CD4-positive, alpha-beta T cell (primary cell): ENCODE results near the gene ZNF467. TPM values are rescaled to one million over a fixed set of nuclear protein-coding genes. Genes with fewer than 3 reads are reported as not detected.

Experiments
- ATAC-seq: fragments of 200-7000 bp; cut with Tn5 transposase; one replicate; pipeline ENCODE4 v1.10.0; 2022; ENCODE audit warnings: mild to moderate bottlenecking; ENCODE audit not compliant: poor library complexity
- CTCF ChIA-PET: fragments of 350-600 bp; sonication (Branson Sonifier 250); formaldehyde crosslinking; loops from one replicate; lab custom pipeline; 2021; ENCODE audit warnings: antibody characterized with exemption, inconsistent platforms; lab: Charles Lee
- POLR2A ChIA-PET: fragments of 350-600 bp; sonication (Branson Sonifier 250); formaldehyde crosslinking; loops from one replicate; lab custom pipeline; 2021; ENCODE audit warnings: antibody characterized with exemption, inconsistent platforms; lab: Charles Lee
- DNase-seq, 14 experiments: peaks; one replicate each; pipeline ENCODE4 v3.0.0-alpha.2; 2013 to 2020; ENCODE audit warnings: mixed read lengths in 2 of 14
- H3K27ac ChIP-seq, 2 donors: one replicate each; pipeline versions ENCODE4 v1.5.1 to v1.7.0; 2013; ENCODE audit warnings: low read length in 2 of 2, low read depth in 1 of 2, mild to moderate bottlenecking in 1 of 2
- H3K27me3 ChIP-seq, 2 experiments: 1 replicate in 1 of 2; 2 replicates in 1 of 2; pipeline versions ENCODE4 v1.6.1 to v1.7.0; 2013; ENCODE audit warnings: low read length in 2 of 2, control low read depth in 1 of 2, mild to moderate bottlenecking in 1 of 2, moderate library complexity in 1 of 2; ENCODE audit not compliant: insufficient read depth in 2 of 2, control insufficient read depth in 1 of 2
- H3K36me3 ChIP-seq: one replicate; pipeline ENCODE4 v1.6.1; 2013; ENCODE audit warnings: low read length, control low read depth; ENCODE audit not compliant: insufficient read depth
- H3K4me1 ChIP-seq: one replicate; pipeline ENCODE4 v1.6.1; 2013; ENCODE audit warnings: low read length, control low read depth; ENCODE audit not compliant: insufficient read depth
- H3K4me3 ChIP-seq: one replicate; pipeline ENCODE4 v1.5.1; 2013; ENCODE audit warnings: mild to moderate bottlenecking, low read length, moderate library complexity
- H3K9me3 ChIP-seq, 2 experiments: 1 replicate in 1 of 2; 2 replicates in 1 of 2; pipeline versions ENCODE4 v1.6.1 to v1.7.0; 2013; ENCODE audit warnings: low read length in 2 of 2, mild to moderate bottlenecking in 2 of 2, control low read depth in 1 of 2, moderate library complexity in 1 of 2; ENCODE audit not compliant: control insufficient read depth in 1 of 2, insufficient read depth in 1 of 2
- H3K27ac Mint-ChIP-seq: one replicate; pipeline ENCODE4 v1.8.0; 2020; ENCODE audit warnings: mixed read lengths
- H3K27me3 Mint-ChIP-seq: one replicate; pipeline ENCODE4 v1.8.0; 2021; ENCODE audit warnings: mixed read lengths
- H3K36me3 Mint-ChIP-seq: one replicate; pipeline ENCODE4 v1.8.0; 2021; ENCODE audit warnings: low read depth, mixed read lengths
- H3K4me1 Mint-ChIP-seq: one replicate; pipeline ENCODE4 v1.8.0; 2021; ENCODE audit warnings: low read depth, mixed read lengths
- H3K4me3 Mint-ChIP-seq: one replicate; pipeline ENCODE4 v1.8.0; 2020; ENCODE audit warnings: mild to moderate bottlenecking, mixed read lengths
- H3K9me3 Mint-ChIP-seq: one replicate; pipeline ENCODE4 v1.8.0; 2020; ENCODE audit warnings: mixed read lengths
- CTCF ChIP-seq: fragments of 200-600 bp; IDR thresholded peaks from one replicate; pipeline ENCODE4 v1.8.0; 2022; ENCODE audit warnings: antibody characterized with exemption, mild to moderate bottlenecking
- intact Hi-C, 2 experiments: fragments of 100-400 bp; cut with DNase I in 1 of 2; cut with micrococcal nuclease in 1 of 2; formaldehyde crosslinking; loops; one replicate each; pipeline versions ENCODE4 v1.15.1 to v1.9.0; 2023 to 2025; cut with DNase I, micrococcal nuclease
- total RNA-seq, 174 experiments: library from RNA in 2 of 174; stranded (reverse) in 2 of 174; gene quantifications; one replicate each; pipeline ENCODE4 v1.2.3 and lab custom pipeline; 2021 to 2026

Gene ZNF467
- total RNA-seq, 2 experiments from 2014 or later: 4.1 to 4.3 TPM

GRCh38 chr7:149772241-149772955 is 990 bp downstream of the ZNF467 start:
- Mint-ChIP-seq H3K27ac (no peak overlapping the region), H3K4me1 (peaks cover 20% of the 10 kb centered on the region), H3K27me3 (no peaks in the 10 kb centered on the region), H3K9me3 (no peaks in the 10 kb centered on the region), H3K4me3 (peak overlapping the region; percentile 58), H3K36me3 (peaks cover 11% of the 10 kb centered on the region)
- ChIA-PET CTCF (interaction anchor here (0.6 to 1.4 kb wide), 3 partner anchors 30 to 676 kb away, joined by 3 to 5 read pairs (median 3); no protein-coding TSS in a partner anchor), POLR2A (interaction anchor here (0.6 to 0.8 kb wide), 5 partner anchors 12 to 1712 kb away, joined by 3 to 5 read pairs (median 4); partner anchors contain the start of gene ZNF862)
- no peak for TF ChIP-seq CTCF
- Histone ChIP-seq H3K36me3 (peaks cover 8% of the 10 kb centered on the region), H3K27me3 (no peaks in the 10 kb centered on the region), H3K27ac (no peak overlapping the region), H3K4me3 (peak overlapping the region; percentile 67), H3K9me3 (no peaks in the 10 kb centered on the region), H3K4me1 (peaks cover 31% of the 10 kb centered on the region)
- intact Hi-C loops: loop anchor here (2.0 to 5.0 kb wide), 6 partner anchors 55 to 1285 kb away; partner anchors contain the start of genes ATP6V0E2 (in 1 of the 2), CDK5 (in 1 of the 2), SLC4A2 (in 1 of the 2) and ZNF746 (in 1 of the 2)
- DNase-seq (peak in 9 of 14 experiments; percentile 5 to 56 (median 31)), ATAC-seq (peak; percentile 9)

DNA sequence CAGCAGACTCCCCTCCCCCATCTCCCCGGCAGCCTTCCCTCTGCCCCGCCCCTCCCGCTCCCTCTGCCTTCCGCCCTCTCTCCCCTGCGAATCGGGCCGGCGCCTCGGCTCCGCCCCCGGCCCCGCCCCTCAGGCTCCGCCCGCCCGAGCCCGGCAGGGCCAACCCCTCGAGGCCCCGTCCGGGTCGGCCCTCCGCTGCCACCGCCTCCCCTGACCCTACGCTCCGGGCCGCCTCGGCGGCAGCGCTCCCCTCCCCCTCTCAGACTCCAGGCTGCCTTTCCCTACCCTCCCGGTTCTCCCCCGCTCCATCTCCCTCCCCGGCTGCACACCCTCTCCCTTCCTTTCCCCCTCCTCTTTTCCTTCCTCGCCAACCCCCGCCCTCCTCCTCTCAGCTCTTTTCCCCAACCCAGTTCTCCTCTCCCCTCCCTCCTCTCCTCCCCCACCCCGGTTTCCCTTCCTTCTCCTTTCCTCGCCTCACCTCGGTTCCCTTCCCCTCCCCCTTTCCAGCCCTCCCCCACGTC is 1.6 kb downstream of the ZNF467 start:
- Histone ChIP-seq H3K36me3 (peaks cover 8% of the 10 kb centered on the region), H3K9me3 (no peaks in the 10 kb centered on the region), H3K4me1 (peaks cover 31% of the 10 kb centered on the region), H3K27me3 (no peaks in the 10 kb centered on the region), H3K4me3 (peak overlapping the region; percentile 67), H3K27ac (no peak overlapping the region)
- POLR2A ChIA-PET: interaction anchor here (0.6 to 0.7 kb wide), 2 partner anchors 64 to 66 kb away, joined by 3 to 4 read pairs; partner anchors contain the start of gene ZNF862
- ATAC-seq (peak; percentile 87), DNase-seq (peak; percentile 73 to 93 (median 86))
- Mint-ChIP-seq H3K36me3 (peaks cover 11% of the 10 kb centered on the region), H3K4me3 (peak overlapping the region; percentile 84), H3K27me3 (no peaks in the 10 kb centered on the region), H3K27ac (no peak overlapping the region), H3K9me3 (no peaks in the 10 kb centered on the region), H3K4me1 (peaks cover 20% of the 10 kb centered on the region)
- CTCF ChIA-PET: interaction anchor here (0.6 to 1.4 kb wide), 3 partner anchors 30 to 677 kb away, joined by 3 to 5 read pairs (median 3); no protein-coding TSS in a partner anchor
- intact Hi-C loops: loop anchor here (1.0 to 5.0 kb wide), 8 partner anchors 54 to 1455 kb away; partner anchors contain the start of genes ABCF2 (in 1 of the 2), ATP6V0E2 (in 1 of the 2), CDK5 (in 1 of the 2) and SLC4A2 (in 1 of the 2)
- TF ChIP-seq CTCF: no peak
